HG03439 (cell line): ENCODE data around the gene RPL27.

Experiments
- ATAC-seq: cut with Tn5 transposase; IDR thresholded peaks from one replicate; pipeline ENCODE4 v1.9.1; 2021; ENCODE audit warnings: mild to moderate bottlenecking, moderate library complexity; ENCODE audit not compliant: unreplicated experiment

RPL27 gene

DNA sequence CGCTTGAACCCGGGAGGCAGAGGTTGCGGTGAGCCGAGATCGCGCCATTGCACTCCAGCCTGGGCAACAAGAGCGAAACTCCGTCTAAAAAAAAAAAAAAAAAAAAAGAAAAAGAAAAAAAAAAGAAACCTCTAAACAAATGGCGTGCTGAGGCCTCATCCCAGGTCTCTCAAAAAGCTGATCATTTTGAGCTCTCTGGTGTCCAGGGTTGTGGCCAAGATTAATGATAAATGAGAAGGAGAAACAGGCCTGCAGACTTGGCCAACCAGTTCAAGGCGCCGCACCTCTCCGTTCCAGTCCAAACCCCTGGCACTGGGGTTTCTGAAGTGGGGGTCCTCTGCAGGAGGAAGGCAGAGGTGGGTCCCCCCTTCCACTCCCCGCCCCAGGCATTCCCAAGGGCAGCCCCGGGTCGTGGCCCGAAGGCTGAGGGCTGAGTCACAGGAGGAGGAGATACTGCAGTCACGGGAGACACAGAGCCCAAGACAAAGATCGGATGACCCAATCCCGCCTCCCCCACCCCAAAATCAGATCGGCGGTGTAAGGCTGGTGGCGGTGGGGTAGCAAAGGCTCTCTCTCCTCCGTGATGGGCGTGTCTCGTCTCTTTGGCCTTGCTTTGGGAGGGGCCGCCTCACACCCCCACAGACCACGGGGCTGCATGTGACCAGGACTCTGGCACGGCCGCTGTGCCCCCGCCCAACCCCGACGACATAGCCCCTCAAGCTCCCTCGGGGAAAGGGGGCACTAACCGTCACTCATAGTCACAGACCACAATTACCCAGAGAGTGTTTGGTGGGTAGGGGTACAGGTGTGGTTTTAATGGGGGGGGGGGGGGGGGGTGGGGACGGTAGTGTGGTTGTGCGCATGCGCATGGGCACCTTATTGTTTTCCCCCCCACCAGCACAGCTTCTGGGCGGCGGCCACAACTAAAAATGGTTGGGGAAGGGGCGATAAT, 22.8 kb downstream of the RPL27 start:
- ATAC-seq, result no peak

DNA sequence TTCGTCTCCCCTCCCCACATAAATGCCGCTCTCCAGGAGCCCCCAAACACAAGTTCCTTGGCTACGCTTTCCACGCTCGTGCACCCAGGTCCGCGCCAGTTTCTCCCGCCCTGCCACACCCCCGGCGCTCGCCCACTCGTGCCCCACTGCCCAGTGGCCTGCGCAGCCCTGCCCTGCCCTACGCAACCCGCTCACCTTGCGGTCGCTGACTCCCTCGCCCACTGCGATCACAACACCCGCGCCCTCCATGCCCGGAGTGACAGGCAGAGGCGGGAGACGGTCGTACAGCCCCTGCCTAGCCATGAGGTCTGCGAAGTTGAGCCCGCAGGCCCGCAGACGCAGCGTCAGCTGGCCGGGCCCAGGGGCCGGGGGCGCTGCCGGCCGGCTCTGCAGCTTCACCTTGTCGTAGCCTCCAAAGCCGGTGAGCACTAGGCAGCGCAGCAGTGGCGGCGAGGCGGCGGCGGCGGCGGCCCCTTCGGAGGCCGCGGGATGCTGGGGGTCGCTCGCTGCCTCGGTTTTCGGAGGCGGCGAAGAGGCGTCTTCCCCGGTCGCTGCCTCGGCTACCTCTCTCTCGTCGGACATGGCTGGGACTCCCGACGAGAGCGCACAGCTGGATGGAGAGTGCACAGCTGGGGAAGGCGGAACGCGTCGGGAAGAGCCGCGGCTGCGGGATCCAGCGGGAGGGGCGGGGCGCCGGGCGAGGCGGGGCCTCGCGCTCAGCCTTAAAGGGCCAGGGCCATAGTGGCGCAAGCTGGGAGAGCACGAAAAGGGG, 23.7 kb downstream of the RPL27 start, which contains the start of gene VAT1:
VAT1 (minus strand) TSS at position 645 of the 772 bp plus-strand sequence; CDS start at position 582, 63 bp downstream.
- no peak for ATAC-seq

DNA sequence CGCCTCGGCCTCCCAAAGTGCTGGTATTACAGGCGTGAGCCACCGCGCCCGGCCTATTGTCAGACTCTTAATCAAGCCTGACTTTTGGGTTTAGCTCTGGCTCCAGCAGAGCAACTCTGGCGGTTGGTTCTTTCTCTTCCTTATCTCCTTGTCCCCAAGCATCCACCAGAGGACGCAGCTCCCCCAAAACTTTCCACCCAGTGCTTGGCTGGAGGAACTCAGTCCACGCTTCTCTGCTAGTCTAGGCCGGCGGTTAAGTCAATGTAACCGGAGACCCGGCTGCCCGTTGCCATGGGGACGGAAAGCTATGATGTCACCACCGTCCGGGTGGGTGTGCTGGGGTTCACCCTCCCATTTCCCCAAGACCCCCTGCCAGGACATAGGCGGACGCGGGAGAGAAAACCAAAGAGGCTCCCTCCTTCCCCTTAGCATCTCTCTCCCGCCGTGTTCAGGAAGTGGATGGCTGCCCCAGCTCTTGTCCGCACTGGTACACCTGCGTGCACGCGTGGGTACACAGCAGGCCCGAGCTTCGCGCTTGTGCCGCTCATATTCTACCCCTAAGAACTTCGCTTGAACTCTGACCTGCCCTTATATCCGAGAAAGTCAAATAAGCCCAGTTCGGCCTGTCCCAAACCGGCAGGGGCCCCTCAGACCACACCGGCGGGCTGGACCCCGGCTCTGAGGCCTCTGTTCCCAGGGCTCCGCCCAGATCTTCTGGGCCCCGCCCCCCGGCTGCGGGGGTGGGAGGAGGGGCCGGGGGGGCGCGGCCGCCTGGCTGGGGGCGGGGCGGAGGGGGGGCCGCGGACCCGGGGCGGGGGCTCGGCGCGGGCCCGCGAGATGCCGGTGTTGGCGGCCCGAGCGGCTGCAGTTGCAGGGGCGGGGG, 26.4 kb downstream of the RPL27 start, which contains the start of gene RND2:
RND2 (plus strand) TSS at position 825 of the 883 bp plus-strand sequence. CDS start 117 bp downstream, outside the sequence.
- ATAC-seq, result peak; percentile 41

DNA sequence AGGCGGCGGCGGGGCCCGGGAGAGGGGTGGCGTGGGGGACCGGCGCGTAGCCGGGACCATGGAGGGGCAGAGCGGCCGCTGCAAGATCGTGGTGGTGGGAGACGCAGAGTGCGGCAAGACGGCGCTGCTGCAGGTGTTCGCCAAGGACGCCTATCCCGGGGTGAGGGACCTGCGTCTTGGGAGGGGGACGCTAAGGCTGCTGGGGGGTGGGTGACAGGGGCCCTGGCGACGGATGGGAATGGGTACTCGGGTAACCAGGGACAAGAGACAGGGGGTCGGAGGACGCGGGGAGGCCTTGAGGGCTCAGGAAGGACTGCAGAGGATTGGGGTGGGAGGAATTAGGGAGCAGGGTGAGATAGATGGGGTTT, 27.1 kb downstream of the RPL27 start:
- ATAC-seq, result no peak

DNA sequence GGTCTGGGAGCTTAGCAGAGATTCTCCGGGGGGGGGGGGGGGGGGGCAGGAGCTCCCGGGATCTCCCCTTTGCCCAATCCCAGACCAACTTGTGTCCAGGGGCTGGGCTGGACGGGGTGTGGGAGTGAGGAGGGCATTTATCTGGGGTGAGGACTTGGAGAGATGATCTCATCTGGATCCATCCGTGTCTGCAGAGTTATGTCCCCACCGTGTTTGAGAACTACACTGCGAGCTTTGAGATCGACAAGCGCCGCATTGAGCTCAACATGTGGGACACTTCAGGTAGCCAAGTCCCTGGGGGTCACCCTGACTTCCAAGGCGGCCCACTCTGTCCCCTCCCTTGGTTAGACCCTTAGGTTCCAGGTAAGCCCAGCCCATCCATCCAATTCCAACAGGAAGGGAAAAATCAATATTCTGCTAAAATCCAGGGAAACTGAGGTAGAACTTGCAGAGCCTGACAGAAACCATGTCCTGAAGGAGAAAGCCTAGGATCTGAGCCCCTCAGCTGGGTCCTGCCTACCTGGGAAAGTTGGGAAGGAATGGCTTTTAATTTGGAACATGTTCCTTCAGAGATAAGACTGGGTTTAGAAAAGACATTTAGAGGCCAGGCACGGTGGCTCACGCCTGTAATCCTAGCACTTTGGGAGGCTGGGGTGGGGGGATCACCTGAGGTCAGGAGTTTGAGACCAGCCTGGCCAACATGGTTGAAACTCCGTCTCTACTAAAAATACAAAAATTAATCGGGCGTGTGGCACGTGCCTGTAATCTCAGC, 27.7 kb downstream of the RPL27 start:
- no peak for ATAC-seq

DNA sequence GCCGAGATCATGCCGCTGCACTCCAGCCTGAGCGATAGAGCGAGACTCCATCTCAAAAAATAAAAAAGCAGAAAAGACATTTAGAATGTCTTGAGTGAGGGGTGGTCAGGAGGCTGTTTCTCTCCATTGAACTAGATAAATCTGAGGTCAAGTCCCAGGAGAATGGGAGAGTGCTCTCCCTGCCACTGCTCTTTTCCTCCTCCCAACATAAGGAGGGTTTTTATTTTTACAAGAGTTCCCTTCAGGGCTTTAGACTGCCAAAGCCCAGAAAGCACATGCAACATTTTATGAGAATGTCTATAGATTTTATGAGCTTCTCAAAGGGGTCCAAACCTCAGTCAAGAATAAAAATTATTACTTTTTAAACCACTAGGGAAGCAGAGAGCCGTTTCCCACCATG, 28.4 kb downstream of the RPL27 start:
- no peak for ATAC-seq

DNA sequence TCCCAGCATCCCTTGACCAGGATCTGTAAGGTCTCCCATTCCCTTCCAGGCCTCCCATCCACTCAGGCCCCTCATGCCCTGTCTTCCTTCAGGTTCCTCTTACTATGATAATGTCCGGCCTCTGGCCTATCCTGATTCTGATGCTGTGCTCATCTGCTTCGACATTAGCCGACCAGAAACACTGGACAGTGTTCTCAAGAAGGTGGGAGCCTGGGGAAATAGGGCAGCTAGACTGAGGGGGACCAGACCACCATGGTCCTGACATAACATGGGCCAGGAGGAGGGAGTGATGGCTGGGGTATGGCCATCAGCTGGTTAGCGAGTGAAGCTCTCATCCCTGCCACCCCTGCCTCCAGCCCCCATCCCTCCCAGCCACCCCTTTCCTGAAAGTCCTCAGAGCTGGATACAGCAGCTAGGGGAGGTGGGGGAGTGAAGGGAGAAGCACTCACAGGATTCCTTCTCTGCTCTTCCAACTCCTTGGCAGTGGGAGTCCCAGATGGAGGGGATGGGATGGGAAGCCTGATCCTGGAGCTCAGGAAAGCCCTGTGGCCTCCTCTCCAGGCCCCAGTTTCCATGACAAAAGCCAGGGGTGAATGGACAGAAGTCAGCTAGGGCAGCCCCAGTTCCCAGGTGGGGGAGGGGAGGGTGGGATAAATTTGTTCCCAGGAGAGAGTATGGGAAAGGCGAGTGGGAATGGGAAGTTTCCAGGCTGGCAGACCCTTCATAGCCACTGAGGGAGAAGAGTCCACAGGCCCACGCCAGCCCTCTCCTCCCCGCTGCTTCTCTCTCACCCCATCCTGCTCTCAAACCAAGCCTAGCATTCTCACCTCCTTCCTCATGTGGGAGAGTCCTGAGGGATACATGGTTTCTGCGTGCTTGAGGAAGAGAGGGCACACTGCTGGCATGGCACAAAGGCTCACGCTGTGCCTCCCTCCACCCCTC, 29.1 kb downstream of the RPL27 start:
- ATAC-seq, result no peak

DNA sequence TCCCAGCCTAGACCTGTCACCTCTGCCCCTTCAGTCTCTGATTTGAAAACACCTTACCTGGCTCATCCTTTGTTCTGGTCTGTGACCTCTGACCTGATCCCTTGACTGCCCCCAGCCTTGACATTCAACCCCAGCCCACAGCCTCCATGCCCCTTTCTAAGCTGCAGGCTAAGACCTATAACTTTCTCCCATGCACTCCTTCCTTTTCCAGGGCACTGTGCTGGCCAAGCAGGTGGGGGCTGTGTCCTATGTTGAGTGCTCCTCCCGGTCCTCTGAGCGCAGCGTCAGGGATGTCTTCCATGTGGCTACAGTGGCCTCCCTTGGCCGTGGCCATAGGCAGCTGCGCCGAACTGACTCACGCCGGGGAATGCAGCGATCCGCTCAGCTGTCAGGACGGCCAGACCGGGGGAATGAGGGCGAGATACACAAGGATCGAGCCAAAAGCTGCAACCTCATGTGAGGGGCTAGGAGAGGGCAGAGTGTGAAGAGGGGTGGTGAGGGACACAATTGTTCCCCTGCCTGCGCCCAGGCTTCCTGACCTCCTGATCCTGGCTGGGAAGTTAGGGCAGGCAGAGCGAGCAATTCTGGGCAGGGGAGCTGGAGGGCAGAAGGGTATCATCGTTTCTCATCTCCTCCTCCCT, 30.1 kb downstream of the RPL27 start:
- ATAC-seq, result no peak

DNA sequence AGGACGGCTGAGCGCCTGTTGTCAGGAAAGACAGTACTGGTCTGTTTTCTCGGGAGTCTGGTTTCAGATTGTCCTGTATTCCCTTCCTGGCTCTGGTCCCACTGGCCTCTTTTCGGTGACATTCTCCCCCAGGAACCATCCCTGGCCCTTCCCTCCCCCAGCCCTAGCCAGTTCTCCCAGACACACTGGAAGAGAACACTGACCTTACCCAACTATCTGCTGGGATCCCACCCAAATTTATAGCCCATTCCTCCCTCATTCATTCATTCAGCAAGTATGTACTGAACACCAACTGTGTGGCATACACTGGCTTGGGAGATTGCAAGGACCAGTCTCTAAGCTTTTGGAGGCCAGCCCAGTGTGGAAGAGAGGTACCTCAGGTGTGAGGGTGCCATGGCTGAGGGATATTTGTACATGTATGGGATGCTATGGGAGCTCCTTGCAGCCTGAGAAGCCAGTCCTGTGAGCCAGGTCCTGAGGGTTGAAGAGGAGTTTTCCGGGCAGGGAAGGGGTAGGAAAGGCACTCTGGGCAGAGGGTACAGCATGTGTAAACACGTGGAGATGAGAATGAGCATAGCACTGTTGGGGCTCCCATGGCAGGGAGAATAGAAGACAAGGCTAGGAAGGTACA, 32.0 kb downstream of the RPL27 start:
- ATAC-seq, result no peak

DNA sequence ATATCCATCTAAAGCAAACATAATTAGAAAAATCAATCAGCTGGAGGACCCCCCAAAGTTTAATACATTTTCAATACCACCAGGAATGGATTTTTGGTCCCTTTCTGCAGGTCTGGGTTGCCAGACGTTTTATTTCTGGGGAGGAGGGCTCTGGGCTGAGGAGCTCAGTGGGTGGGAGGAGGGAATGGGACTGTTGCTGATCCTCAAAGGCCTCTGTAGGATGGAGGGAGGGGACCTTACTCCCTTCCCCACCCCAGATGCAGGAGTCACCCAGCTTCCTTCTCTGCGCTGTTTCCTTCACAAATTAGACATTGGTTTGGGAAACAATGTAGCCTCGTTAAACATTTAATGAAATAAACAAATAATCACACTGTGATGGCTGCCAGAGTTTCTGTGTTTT, 33.4 kb downstream of the RPL27 start:
- no peak for ATAC-seq

DNA sequence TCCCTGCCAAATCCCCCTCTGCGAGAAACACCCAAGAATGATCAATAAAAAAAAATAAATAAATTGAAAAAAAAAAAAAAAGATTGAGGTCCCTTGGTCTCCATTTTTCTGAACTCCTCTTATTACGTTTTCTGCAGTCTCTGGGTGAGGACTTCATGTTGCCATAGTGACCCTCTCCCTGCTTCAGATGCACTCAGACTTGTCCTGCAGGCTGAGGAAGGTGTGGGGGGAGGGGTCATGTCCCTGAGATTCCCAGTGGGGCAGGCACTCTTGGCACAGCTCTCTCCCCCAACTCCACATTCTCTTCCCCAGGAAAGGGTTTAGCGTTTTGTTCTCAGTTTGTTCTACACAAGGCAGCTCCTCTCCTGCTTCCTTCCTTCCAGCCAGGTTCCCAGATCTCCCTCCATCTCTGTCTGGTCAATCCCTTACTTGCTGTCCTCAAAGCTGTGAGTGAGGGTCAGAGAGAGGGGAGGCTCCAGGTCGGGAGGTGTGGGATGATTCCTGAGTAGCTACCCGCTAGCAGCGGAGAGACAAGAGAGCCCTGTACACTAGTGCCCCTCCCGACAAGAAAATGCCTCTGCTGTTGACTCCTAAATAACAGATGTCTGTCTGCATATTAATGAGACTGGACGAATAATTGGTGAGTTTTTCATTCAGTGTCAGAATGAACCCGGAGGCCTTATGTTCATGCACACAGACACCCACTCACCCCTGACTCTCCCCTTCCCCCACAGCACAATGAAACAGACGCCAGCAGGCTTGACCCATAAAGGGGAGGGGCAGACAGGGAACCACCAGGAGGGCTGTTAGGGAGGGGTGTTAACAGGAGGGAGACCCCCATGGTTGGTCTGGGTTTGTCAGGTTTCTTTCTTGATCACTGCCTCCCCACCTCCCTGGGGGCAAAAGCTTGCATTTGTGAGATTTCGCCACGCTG, 36.0 kb downstream of the RPL27 start:
- no peak for ATAC-seq

DNA sequence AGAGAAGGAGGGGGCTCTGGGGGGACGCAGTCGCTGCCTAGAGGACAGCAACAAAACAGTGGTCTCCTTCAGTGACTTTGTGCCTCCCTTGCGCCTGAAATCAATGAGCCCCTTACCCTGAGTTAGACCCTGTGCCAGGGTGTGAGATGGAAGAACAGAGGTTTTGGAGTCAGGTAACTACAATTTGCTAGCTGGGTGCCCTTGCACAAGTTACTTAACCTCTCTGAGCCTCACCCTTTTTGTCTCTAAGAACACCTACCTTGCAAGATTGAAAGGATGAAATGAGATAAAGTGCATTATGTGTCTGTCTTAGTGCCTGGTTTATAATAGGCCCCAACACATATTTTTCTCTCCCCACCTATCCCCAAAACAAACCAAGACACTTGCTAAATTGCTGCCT, 36.7 kb downstream of the RPL27 start:
- no peak for ATAC-seq

DNA sequence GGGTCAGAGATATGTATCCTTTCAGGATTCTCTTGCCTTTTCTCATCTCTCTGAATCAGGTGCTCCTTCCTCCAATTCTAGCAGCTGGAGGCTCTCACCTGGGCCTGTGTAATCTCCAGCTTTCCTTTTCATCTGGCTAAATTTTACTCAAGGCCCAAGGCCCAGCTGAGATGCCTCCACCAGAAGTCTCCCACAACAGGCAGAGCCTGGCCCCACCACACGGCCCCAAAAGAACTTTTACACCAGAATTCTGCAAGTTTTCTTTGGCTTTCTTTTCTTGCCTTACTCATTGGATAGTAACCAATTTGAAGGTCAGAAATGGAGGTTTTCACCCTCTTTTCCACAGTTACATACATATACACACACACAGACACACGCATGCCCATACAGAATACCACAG, 41.4 kb downstream of the RPL27 start:
- no peak for ATAC-seq

DNA sequence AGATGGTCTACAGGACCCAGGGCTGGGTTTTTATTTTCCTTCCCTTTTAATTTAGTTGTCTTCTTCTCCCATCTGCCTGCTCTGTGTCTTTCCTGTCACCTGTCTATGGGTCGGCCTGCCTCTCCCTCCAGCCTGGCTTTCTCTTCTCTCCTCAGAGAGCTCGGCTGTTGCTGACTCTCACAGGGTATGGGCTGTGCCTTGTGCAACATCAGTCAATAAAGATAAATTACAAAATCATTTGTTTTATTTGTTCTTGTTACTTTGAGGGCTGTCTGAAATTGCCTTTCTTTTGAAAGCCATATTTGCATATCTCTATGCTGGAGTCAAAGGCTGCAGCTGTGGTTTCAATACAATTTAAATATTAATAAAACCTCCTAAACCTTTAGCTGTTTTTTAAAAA, 42.4 kb downstream of the RPL27 start:
- no peak for ATAC-seq

DNA sequence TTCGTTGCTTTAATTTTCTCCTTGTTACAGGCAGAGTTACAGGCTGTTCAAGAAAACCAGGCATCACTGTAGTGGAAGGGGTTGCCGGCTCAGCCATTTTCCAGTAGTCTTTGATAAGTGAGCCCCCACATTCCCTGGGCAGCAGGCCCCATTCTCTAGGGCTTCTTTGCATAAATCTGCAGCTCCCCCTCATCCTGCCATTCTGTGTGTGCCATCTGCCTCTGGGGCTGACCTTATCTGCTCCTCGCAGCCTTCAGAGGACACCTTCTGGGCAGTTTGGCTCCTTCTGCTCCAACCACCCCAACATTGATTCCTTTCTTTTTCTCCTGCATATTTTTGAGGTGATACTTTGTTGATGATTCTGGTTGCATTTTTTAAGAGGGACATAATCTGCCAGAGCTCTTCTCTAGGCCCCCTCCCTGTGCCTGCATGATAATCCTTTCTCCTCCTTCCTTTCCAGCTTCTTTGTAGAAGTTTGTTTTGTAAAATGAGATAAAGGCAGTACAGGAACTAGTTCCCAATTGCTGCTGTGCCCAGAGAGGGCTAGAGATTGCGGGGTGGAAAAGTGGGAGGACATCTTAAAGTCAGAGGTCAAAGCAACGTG, 43.9 kb downstream of the RPL27 start:
- no peak for ATAC-seq

DNA sequence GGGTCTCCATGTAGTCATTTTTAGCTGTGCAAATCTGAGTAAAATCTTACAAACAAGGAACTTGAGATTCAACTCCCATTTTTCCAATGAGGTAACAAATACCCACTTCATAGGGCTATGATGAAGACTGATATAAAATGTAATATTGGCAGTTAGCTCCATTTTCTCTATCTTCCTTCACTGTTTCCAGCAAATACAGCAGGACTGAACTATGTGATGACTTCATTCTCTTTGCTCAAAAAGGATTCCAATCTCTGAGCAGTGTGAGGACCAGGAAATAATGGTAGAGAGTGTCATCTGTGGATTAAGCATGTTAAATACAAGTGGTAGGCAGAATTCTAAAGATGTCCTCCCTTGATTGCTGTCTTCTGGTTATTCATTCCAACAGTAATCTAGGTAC, 45.1 kb downstream of the RPL27 start:
- no peak for ATAC-seq

DNA sequence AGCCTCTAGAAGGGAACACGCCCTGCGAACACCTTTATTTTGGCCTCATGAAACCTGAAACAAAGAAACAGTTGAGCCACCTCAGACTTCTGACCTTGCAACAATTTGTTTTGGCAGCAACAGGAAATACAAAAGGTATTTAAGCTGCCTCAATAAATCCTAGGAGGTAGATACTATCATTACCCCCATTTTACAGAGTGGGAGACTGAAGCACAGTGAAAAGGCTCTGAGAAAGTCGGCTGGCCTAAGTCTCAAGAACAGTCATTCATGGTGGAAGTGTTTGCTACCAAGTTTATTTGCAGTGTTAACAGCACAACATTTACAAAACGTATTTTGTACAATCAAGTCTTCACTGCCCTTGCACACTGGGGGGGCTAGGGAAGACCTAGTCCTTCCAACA, 45.8 kb downstream of the RPL27 start:
- ATAC-seq, result no peak
